Neural progenitor cell (in vitro differentiated cells): ENCODE results near the gene PRIM2. TPM values are rescaled to one million over a fixed set of nuclear protein-coding genes. Genes with fewer than 3 reads are reported as not detected.

Experiments
- DNase-seq: peaks from one replicate; pipeline ENCODE4 v3.0.0-alpha.2; 2016; ENCODE audit warnings: low spot score
- H2AFZ ChIP-seq: fragments of 200-600 bp; sonication (generic); replicated peaks from 2 replicates; pipeline ENCODE4 v1.6.1; 2016; ENCODE audit warnings: antibody characterized with exemption
- H3F3A ChIP-seq: fragments of 200-600 bp; sonication (generic); 2 replicates; pipeline ENCODE4 v1.6.1; 2016; ENCODE audit warnings: antibody characterized with exemption, low read depth
- H3K27ac ChIP-seq: fragments of 200-600 bp; sonication (generic); 2 replicates; pipeline ENCODE4 v1.5.1; 2016; ENCODE audit warnings: mild to moderate bottlenecking
- H3K27me3 ChIP-seq: fragments of 200-600 bp; sonication (generic); 2 replicates; pipeline ENCODE4 v1.6.1; 2016; ENCODE audit warnings: mild to moderate bottlenecking, moderate library complexity
- H3K36me3 ChIP-seq: fragments of 200-600 bp; sonication (generic); 2 replicates; pipeline ENCODE4 v1.5.1; 2016
- H3K4me1 ChIP-seq: fragments of 200-600 bp; sonication (generic); 2 replicates; pipeline ENCODE4 v1.6.1; 2016; ENCODE audit warnings: mixed run types
- H3K4me2 ChIP-seq: fragments of 200-600 bp; sonication (generic); 2 replicates; pipeline ENCODE4 v1.6.1; 2016
- H3K4me3 ChIP-seq: fragments of 200-600 bp; sonication (generic); 2 replicates; pipeline ENCODE4 v1.5.1; 2016
- H3K79me2 ChIP-seq: fragments of 200-600 bp; sonication (generic); 2 replicates; pipeline ENCODE4 v1.6.1; 2016; ENCODE audit warnings: low read depth
- H3K9ac ChIP-seq: fragments of 200-600 bp; sonication (generic); 2 replicates; pipeline ENCODE4 v1.6.1; 2016
- H3K9me3 ChIP-seq: fragments of 200-600 bp; sonication (generic); 2 replicates; pipeline ENCODE4 v1.5.1; 2016; ENCODE audit warnings: low read depth
- H4K20me1 ChIP-seq: fragments of 200-600 bp; sonication (generic); 2 replicates; pipeline ENCODE4 v1.6.1; 2016; ENCODE audit warnings: low read depth
- H3K27ac Mint-ChIP-seq: 3 replicates; pipeline ENCODE4 v1.8.0; 2021; ENCODE audit warnings: mixed read lengths
- H3K27me3 Mint-ChIP-seq: 2 replicates; pipeline ENCODE4 v1.8.0; 2022; ENCODE audit warnings: low read depth, mild to moderate bottlenecking, inconsistent platforms, moderate library complexity, mixed read lengths; ENCODE audit not compliant: insufficient read depth
- H3K36me3 Mint-ChIP-seq: 3 replicates; pipeline ENCODE4 v1.8.0; 2021; ENCODE audit warnings: mixed read lengths
- H3K4me1 Mint-ChIP-seq: 3 replicates; pipeline ENCODE4 v1.8.0; 2021; ENCODE audit warnings: mixed read lengths
- H3K4me3 Mint-ChIP-seq: 3 replicates; pipeline ENCODE4 v1.8.0; 2021; ENCODE audit warnings: mild to moderate bottlenecking, moderate library complexity, mixed read lengths
- H3K9me3 Mint-ChIP-seq: 3 replicates; pipeline ENCODE4 v1.8.0; 2020; ENCODE audit warnings: mixed read lengths
- EZH2 ChIP-seq: fragments of 200-600 bp; sonication (generic); IDR thresholded peaks from 2 replicates; pipeline ENCODE4 v1.6.1; 2017; ENCODE audit warnings: antibody characterized with exemption, mild to moderate bottlenecking, moderate library complexity
- EZH2phosphoT487 ChIP-seq: fragments of 200-600 bp; sonication (generic); IDR thresholded peaks from 2 replicates; pipeline ENCODE4 v1.6.1; 2017; ENCODE audit warnings: antibody characterized with exemption
- total RNA-seq: library from RNA; depleted of rRNA; stranded (reverse); fragments of >200 nt; gene quantifications from 2 replicates; pipeline ENCODE4 v1.2.3, GENCODE V29; 2015; ENCODE audit warnings: low replicate concordance
- TF ChIP-seq, protein P1 (sequence below): fragments of 200-600 bp; sonication (generic); IDR thresholded peaks from 2 replicates; pipeline ENCODE4 v1.5.1; 2017; ENCODE audit warnings: antibody characterized with exemption, mild to moderate bottlenecking

Gene PRIM2
- total RNA-seq, 1 donor from 2014 or later: 81.0 TPM

DNA sequence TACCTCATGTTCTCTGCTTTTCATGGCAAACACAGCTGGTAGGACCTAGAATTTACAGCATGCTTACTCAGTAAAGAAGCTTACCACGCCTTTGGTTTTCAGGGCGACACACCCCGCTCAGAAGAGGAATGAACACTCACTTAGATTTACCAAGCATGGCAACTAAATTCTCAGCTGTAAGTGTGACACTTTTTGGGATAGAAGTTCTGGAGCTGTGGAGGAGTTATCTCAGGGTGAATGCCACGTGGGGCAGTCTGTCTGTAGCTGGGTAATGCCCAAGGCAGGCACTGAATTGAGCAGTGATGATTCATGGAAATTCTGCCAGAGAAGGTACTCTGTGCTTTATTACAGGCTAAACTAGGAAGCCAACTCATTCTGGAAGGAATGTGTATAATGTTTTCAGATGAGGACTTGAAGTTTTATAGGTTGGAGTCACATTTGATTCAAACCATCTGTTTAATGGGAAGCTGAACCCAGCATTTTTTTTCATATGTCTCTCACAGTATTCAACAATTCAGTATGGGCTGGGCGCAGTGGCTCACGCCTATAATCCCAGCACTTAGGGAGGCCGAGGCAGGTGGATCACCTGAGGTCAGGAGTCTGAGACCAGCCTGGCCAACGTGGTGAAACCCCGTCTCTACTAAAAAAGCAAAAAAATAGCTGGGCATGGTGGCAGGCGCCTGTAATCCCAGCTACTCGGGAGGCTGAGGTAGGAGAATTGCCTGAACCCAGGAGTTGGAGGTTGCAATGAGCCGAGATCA is 3.5 kb upstream of the PRIM2 start:
- Mint-ChIP-seq H3K27ac (no peak overlapping the region), H3K4me3 (no peak overlapping the region), H3K4me1 (peaks cover 9% of the 10 kb centered on the region), H3K36me3 (peaks cover 4% of the 10 kb centered on the region), H3K9me3 (peaks cover 7% of the 10 kb centered on the region), H3K27me3 (no peaks in the 10 kb centered on the region)
- Histone ChIP-seq H3K79me2 (peaks cover 15% of the 10 kb centered on the region), H3K4me3 (no peak overlapping the region), H3K9ac (no peak overlapping the region), H3F3A (no peaks in the 10 kb centered on the region), H2AFZ (no peak overlapping the region), H4K20me1 (peaks cover 3% of the 10 kb centered on the region), H3K9me3 (no peaks in the 10 kb centered on the region), H3K27ac (no peak overlapping the region), H3K4me1 (peaks cover 9% of the 10 kb centered on the region), H3K4me2 (no peak overlapping the region), H3K36me3 (peaks cover 7% of the 10 kb centered on the region), H3K27me3 (no peaks in the 10 kb centered on the region)
- no peak for DNase-seq
- TF ChIP-seq EZH2 (no peak), EZH2phosphoT487 (no peak)
- TF ChIP-seq, protein P1, sequence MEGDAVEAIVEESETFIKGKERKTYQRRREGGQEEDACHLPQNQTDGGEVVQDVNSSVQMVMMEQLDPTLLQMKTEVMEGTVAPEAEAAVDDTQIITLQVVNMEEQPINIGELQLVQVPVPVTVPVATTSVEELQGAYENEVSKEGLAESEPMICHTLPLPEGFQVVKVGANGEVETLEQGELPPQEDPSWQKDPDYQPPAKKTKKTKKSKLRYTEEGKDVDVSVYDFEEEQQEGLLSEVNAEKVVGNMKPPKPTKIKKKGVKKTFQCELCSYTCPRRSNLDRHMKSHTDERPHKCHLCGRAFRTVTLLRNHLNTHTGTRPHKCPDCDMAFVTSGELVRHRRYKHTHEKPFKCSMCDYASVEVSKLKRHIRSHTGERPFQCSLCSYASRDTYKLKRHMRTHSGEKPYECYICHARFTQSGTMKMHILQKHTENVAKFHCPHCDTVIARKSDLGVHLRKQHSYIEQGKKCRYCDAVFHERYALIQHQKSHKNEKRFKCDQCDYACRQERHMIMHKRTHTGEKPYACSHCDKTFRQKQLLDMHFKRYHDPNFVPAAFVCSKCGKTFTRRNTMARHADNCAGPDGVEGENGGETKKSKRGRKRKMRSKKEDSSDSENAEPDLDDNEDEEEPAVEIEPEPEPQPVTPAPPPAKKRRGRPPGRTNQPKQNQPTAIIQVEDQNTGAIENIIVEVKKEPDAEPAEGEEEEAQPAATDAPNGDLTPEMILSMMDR: no peak

- H3K4me2 ChIP-seq: no peak overlapping the region
- no peaks in the 10 kb centered on the region for H3K27me3 Mint-ChIP-seq
- peaks cover 27% of the 10 kb centered on the region for H3K79me2 ChIP-seq
- H3K4me1 ChIP-seq: peaks cover 12% of the 10 kb centered on the region
- no peaks in the 10 kb centered on the region for H3K27me3 ChIP-seq
- H3F3A ChIP-seq: no peaks in the 10 kb centered on the region
- no peak for DNase-seq
- H3K4me3 Mint-ChIP-seq: no peak overlapping the region
- peaks cover 12% of the 10 kb centered on the region for H3K36me3 ChIP-seq
- H3K9ac ChIP-seq: no peak overlapping the region
- H3K4me3 ChIP-seq: no peak overlapping the region
- H3K9me3 ChIP-seq: no peaks in the 10 kb centered on the region
- H3K27ac Mint-ChIP-seq: no peak overlapping the region
- no peak overlapping the region for H3K27ac ChIP-seq
- no peak for TF ChIP-seq EZH2phosphoT487
- TF ChIP-seq, protein P1: no peak
- H3K36me3 Mint-ChIP-seq: peaks cover 9% of the 10 kb centered on the region
- H3K9me3 Mint-ChIP-seq: peaks cover 6% of the 10 kb centered on the region
- peaks cover 3% of the 10 kb centered on the region for H4K20me1 ChIP-seq
- H2AFZ ChIP-seq: no peak overlapping the region
- peaks cover 12% of the 10 kb centered on the region for H3K4me1 Mint-ChIP-seq
These were observed 2.3 kb upstream of the PRIM2 start for GRCh38 chr6:57315111-57315510.

DNA sequence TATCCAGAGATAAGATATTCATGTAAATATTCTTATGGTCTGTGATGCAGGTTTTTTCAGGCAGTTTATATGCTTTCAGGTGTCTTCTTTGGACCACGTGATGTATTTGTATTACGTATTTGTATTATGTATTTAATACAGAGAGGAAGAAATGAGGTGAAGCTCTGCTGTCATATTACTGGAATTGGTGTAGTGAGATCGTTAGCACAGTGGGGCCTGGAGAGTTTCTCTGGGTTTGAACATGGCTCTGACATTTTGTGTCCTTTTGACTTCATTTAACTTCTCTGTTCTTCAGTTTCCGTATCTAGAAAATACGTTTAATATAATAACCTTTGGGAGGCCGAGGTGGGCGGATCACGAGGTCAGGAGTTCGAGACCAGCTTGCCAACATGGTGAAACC is 1.6 kb upstream of the PRIM2 start:
- H3K27me3 ChIP-seq: no peaks in the 10 kb centered on the region
- H3K4me3 Mint-ChIP-seq: no peak overlapping the region
- TF ChIP-seq, protein P1: no peak
- TF ChIP-seq EZH2phosphoT487 (no peak), EZH2 (no peak)
- H3K9me3 Mint-ChIP-seq: peaks cover 3% of the 10 kb centered on the region
- no peak for DNase-seq
- no peak overlapping the region for H3K27ac Mint-ChIP-seq
- peaks cover 12% of the 10 kb centered on the region for H3K4me1 Mint-ChIP-seq
- peaks cover 12% of the 10 kb centered on the region for H3K36me3 Mint-ChIP-seq
- no peak overlapping the region for H3K9ac ChIP-seq
- peaks cover 12% of the 10 kb centered on the region for H3K4me1 ChIP-seq
- no peaks in the 10 kb centered on the region for H3F3A ChIP-seq
- H2AFZ ChIP-seq: no peak overlapping the region
- H3K9me3 ChIP-seq: no peaks in the 10 kb centered on the region
- no peak overlapping the region for H3K4me3 ChIP-seq
- H3K4me2 ChIP-seq: no peak overlapping the region
- no peak overlapping the region for H3K27ac ChIP-seq
- H3K79me2 ChIP-seq: peaks cover 34% of the 10 kb centered on the region
- no peaks in the 10 kb centered on the region for H3K27me3 Mint-ChIP-seq
- H3K36me3 ChIP-seq: peaks cover 16% of the 10 kb centered on the region
- H4K20me1 ChIP-seq: peaks cover 3% of the 10 kb centered on the region
